Measurements from ENCODE around the gene NRF1. TPM values are rescaled to one million over a fixed set of nuclear protein-coding genes. Genes with fewer than 3 reads are reported as not detected.
A peak's percentile ranks its signal among the peaks of the same experiment; 100 is the strongest.

NRF1 gene
- total RNA-seq, 1 experiment from 2014 or later, result 14.0 TPM

GRCh38 chr7:129782818-129783583 lies 171.5 kb downstream of the NRF1 start:
- DNase-seq (ENCODE audit: low read depth, low spot score) (no peak), ATAC-seq (no peak)
- intact Hi-C loops (cut with micrococcal nuclease; ENCODE audit: unreplicated experiment) (no loop called here), in situ Hi-C loops (cut with HindIII; ENCODE audit: low pct_unique_long_range_greater_than_20kb, low sequenced_read_pairs) (no loop called here)
- TF ChIP-seq POLR2AphosphoS5 (IDR thresholded peaks at IDR 0.05; ENCODE audit: low read depth, low read length), result no peak
- TF ChIP-seq SIN3A (IDR thresholded peaks at IDR 0.05; ENCODE audit: borderline replicate concordance, insufficient read depth, low read depth, low read length), result no peak
- TF ChIP-seq REST (IDR thresholded peaks at IDR 0.05; ENCODE audit: insufficient read depth in 1 of 2, low read depth in 2 of 2, low read length in 1 of 2), result no peak
- TF ChIP-seq CTCF (IDR thresholded peaks at IDR 0.05), result no peak
- no peak for TF ChIP-seq TCF7L2 (IDR thresholded peaks at IDR 0.05; ENCODE audit: low read depth, low read length)
- Histone ChIP-seq H3K4me1 (ENCODE audit: control insufficient read depth, insufficient read depth, low read length) (peaks cover 9% of the 10 kb centered on the region; the same call in 1 of the 2 replicates), H3K27me3 (ENCODE audit: control insufficient read depth, insufficient read depth, low read length) (no peaks in the 10 kb centered on the region), H3K36me3 (ENCODE audit: control insufficient read depth, insufficient read depth, low read length) (no peaks in the 10 kb centered on the region), H3K27ac (ENCODE audit: low read length) (no peak overlapping the region), H3K9me3 (ENCODE audit: control insufficient read depth, insufficient read depth, low read depth, low read length) (no peaks in the 10 kb centered on the region), H3K4me3 (ENCODE audit: low read depth in 2 of 2, low read length in 2 of 2) (no peak overlapping the region)
- CTCF ChIA-PET, result no interaction called here
- BruUV-seq (replicated peaks), result no TSS peak
- POLR2A ChIA-PET, result no interaction called here

GRCh38 chr7:129783584-129783919 lies 172.0 kb downstream of the NRF1 start:
- CTCF ChIA-PET, result no interaction called here
- no peak for TF ChIP-seq CTCF (IDR thresholded peaks at IDR 0.05)
- no peak for TF ChIP-seq TCF7L2 (IDR thresholded peaks at IDR 0.05; ENCODE audit: low read depth, low read length)
- Histone ChIP-seq H3K27me3 (ENCODE audit: control insufficient read depth, insufficient read depth, low read length) (no peaks in the 10 kb centered on the region), H3K4me3 (ENCODE audit: low read depth in 2 of 2, low read length in 2 of 2) (no peak overlapping the region), H3K9me3 (ENCODE audit: control insufficient read depth, insufficient read depth, low read depth, low read length) (no peaks in the 10 kb centered on the region), H3K27ac (ENCODE audit: low read length) (no peak overlapping the region), H3K36me3 (ENCODE audit: control insufficient read depth, insufficient read depth, low read length) (no peaks in the 10 kb centered on the region), H3K4me1 (ENCODE audit: control insufficient read depth, insufficient read depth, low read length) (peaks cover 9% of the 10 kb centered on the region; the same call in 1 of the 2 replicates)
- POLR2A ChIA-PET, result no interaction called here
- intact Hi-C loops (cut with micrococcal nuclease; ENCODE audit: unreplicated experiment) (no loop called here), in situ Hi-C loops (cut with HindIII; ENCODE audit: low pct_unique_long_range_greater_than_20kb, low sequenced_read_pairs) (no loop called here)
- no peak for ATAC-seq
- TSS peak; percentile 91 for BruUV-seq (replicated peaks)
- no peak for DNase-seq (ENCODE audit: low read depth, low spot score)
